Large intestine (tissue), 3 donors: ENCODE measurements around the gene KDM4D. TPM values are rescaled to one million over a fixed set of nuclear protein-coding genes. Genes with fewer than 3 reads are reported as not detected.

ENCODE experiments used
- DNase-seq, 2 donors: peaks; one replicate each; pipeline versions ENCODE4 v3.0.0 to v3.0.0-alpha.2; 2013
- H3K27ac ChIP-seq: one replicate; pipeline ENCODE4 v1.5.1; 2013; ENCODE audit warnings: low read length
- H3K27me3 ChIP-seq: 2 replicates; pipeline ENCODE4 v1.6.1; 2013; ENCODE audit warnings: low read length; ENCODE audit not compliant: control insufficient read depth, insufficient read depth
- H3K36me3 ChIP-seq: 2 replicates; pipeline ENCODE4 v1.6.1; 2013; ENCODE audit warnings: low read length; ENCODE audit not compliant: control insufficient read depth, insufficient read depth
- H3K4me1 ChIP-seq: one replicate; pipeline ENCODE4 v1.6.1; 2013; ENCODE audit warnings: low read length; ENCODE audit not compliant: control insufficient read depth, insufficient read depth
- H3K4me3 ChIP-seq: one replicate; pipeline ENCODE4 v1.5.1; 2013; ENCODE audit warnings: low read length
- H3K9me3 ChIP-seq: one replicate; pipeline ENCODE4 v1.6.1; 2013; ENCODE audit warnings: mild to moderate bottlenecking, low read depth, low read length, moderate library complexity; ENCODE audit not compliant: control insufficient read depth
- WGBS: methylation state at CpG from one replicate; pipeline ENCODE4 v1.1.5; 2013; ENCODE audit warnings: low lambda C conversion rate; ENCODE audit not compliant: insufficient coverage; 5-methylcytosine and 5-hydroxymethylcytosine counted together
- polyA plus RNA-seq: library from polyadenylated mRNA; unstranded; fragments of 120-200 nt; gene quantifications from one replicate; pipeline ENCODE4 v1.2.1, GENCODE V29; 2013

The KDM4D gene
- polyA plus RNA-seq, 1 donor = 0.67 TPM

GRCh38 chr11:94958121-94958696, 15.3 kb upstream of the KDM4D start:
- Histone ChIP-seq H3K4me3 (no peak overlapping the region), H3K9me3 (no peaks in the 10 kb centered on the region), H3K27me3 (no peaks in the 10 kb centered on the region), H3K4me1 (no peaks in the 10 kb centered on the region), H3K36me3 (peaks cover 33% of the 10 kb centered on the region), H3K27ac (no peak overlapping the region)
- WGBS = no CpG with 5 or more reads among the region's 2 CpGs
- DNase-seq = no peak

GRCh38 chr11:94959179-94959578, 14.3 kb upstream of the KDM4D start:
- no CpG with 5 or more reads among the region's 2 CpGs for WGBS
- DNase-seq = no peak
- H3K27me3 ChIP-seq = no peaks in the 10 kb centered on the region

GRCh38 chr11:94960488-94960887, 13.0 kb upstream of the KDM4D start:
- no peak overlapping the region for H3K4me3 ChIP-seq
- WGBS = no CpG with 5 or more reads among the region's 2 CpGs
- H3K27me3 ChIP-seq = no peaks in the 10 kb centered on the region
- peaks cover 52% of the 10 kb centered on the region for H3K36me3 ChIP-seq
- H3K9me3 ChIP-seq = no peaks in the 10 kb centered on the region
- no peak overlapping the region for H3K27ac ChIP-seq
- no peak for DNase-seq
- H3K4me1 ChIP-seq = no peaks in the 10 kb centered on the region

More at GRCh38 chr11:94959179-94959578, 14.3 kb upstream of the KDM4D start:
- no peak overlapping the region for H3K4me3 ChIP-seq
- H3K9me3 ChIP-seq = no peaks in the 10 kb centered on the region
- no peaks in the 10 kb centered on the region for H3K4me1 ChIP-seq
- no peak overlapping the region for H3K27ac ChIP-seq
- peaks cover 40% of the 10 kb centered on the region for H3K36me3 ChIP-seq

GRCh38 chr11:94961255-94961654, 12.3 kb upstream of the KDM4D start:
- Histone ChIP-seq H3K36me3 (peaks cover 60% of the 10 kb centered on the region), H3K27me3 (no peaks in the 10 kb centered on the region), H3K4me1 (no peaks in the 10 kb centered on the region), H3K4me3 (no peak overlapping the region), H3K27ac (no peak overlapping the region), H3K9me3 (no peaks in the 10 kb centered on the region)
- no peak for DNase-seq
- 100% methylated on average over 1 of the region's 1 CpG for WGBS

- no peaks in the 10 kb centered on the region for H3K27me3 ChIP-seq
- no peak for DNase-seq
- no peak overlapping the region for H3K4me3 ChIP-seq
- no peak overlapping the region for H3K27ac ChIP-seq
- H3K4me1 ChIP-seq = no peaks in the 10 kb centered on the region
- no peaks in the 10 kb centered on the region for H3K9me3 ChIP-seq
- H3K36me3 ChIP-seq = peaks cover 77% of the 10 kb centered on the region
- WGBS = 100% methylated on average over 1 of the region's 4 CpGs
These were observed 8.6 kb upstream of the KDM4D start for GRCh38 chr11:94964934-94965333.

GRCh38 chr11:94968334-94968958, 5.1 kb upstream of the KDM4D start:
- H3K27me3 ChIP-seq = no peaks in the 10 kb centered on the region
- peaks cover 66% of the 10 kb centered on the region for H3K36me3 ChIP-seq
- H3K27ac ChIP-seq = no peak overlapping the region
- WGBS = no CpG with 5 or more reads among the region's 1 CpG
- H3K4me1 ChIP-seq = peaks cover 3% of the 10 kb centered on the region
- DNase-seq = no peak
- H3K4me3 ChIP-seq = no peak overlapping the region
- H3K9me3 ChIP-seq = no peaks in the 10 kb centered on the region

- Histone ChIP-seq H3K36me3 (peaks cover 34% of the 10 kb centered on the region), H3K4me1 (peaks cover 3% of the 10 kb centered on the region), H3K27ac (no peak overlapping the region), H3K27me3 (no peaks in the 10 kb centered on the region), H3K4me3 (peak overlapping the region; percentile 66), H3K9me3 (no peaks in the 10 kb centered on the region)
- DNase-seq = no peak
- WGBS = 33% methylated on average over 1 of the region's 5 CpGs
These were observed 810 bp upstream of the KDM4D start for GRCh38 chr11:94972700-94973098.

GRCh38 chr11:94974178-94974577, 669 bp downstream of the KDM4D start:
- no peaks in the 10 kb centered on the region for H3K9me3 ChIP-seq
- no peaks in the 10 kb centered on the region for H3K27me3 ChIP-seq
- 37% methylated on average over 2 of the region's 6 CpGs for WGBS
- peak overlapping the region; percentile 66 for H3K4me3 ChIP-seq
- H3K36me3 ChIP-seq = peaks cover 21% of the 10 kb centered on the region
- H3K27ac ChIP-seq = no peak overlapping the region
- no peak for DNase-seq
- peaks cover 3% of the 10 kb centered on the region for H3K4me1 ChIP-seq

- H3K27me3 ChIP-seq = no peaks in the 10 kb centered on the region
- no CpG with 5 or more reads among the region's 1 CpG for WGBS
- peaks cover 3% of the 10 kb centered on the region for H3K4me1 ChIP-seq
- no peak overlapping the region for H3K4me3 ChIP-seq
- H3K27ac ChIP-seq = no peak overlapping the region
- H3K9me3 ChIP-seq = no peaks in the 10 kb centered on the region
- no peak for DNase-seq
- H3K36me3 ChIP-seq = peaks cover 8% of the 10 kb centered on the region
These were observed 2.1 kb downstream of the KDM4D start for GRCh38 chr11:94975599-94975998.

- DNase-seq = no peak
- WGBS = 61% methylated on average over 2 of the region's 4 CpGs
- H3K9me3 ChIP-seq = no peaks in the 10 kb centered on the region
- no peaks in the 10 kb centered on the region for H3K4me1 ChIP-seq
- H3K36me3 ChIP-seq = no peaks in the 10 kb centered on the region
- no peaks in the 10 kb centered on the region for H3K27me3 ChIP-seq
- no peak overlapping the region for H3K4me3 ChIP-seq
- H3K27ac ChIP-seq = no peak overlapping the region
These were observed 13.9 kb downstream of the KDM4D start for GRCh38 chr11:94987378-94987777.

- H3K36me3 ChIP-seq = no peaks in the 10 kb centered on the region
- H3K27me3 ChIP-seq = no peaks in the 10 kb centered on the region
- WGBS = no CpG with 5 or more reads among the region's 1 CpG
- H3K9me3 ChIP-seq = no peaks in the 10 kb centered on the region
- H3K4me3 ChIP-seq = no peak overlapping the region
- no peaks in the 10 kb centered on the region for H3K4me1 ChIP-seq
- no peak for DNase-seq
- H3K27ac ChIP-seq = no peak overlapping the region
These were observed 15.2 kb downstream of the KDM4D start for GRCh38 chr11:94988748-94989147.
